Parathyroid adenoma (tissue), 2 donors: ENCODE data around the gene TXNRD3.

Experiments used
- H2AFZ ChIP-seq: fragments of 300-600 bp; sonication (generic); one replicate; pipeline ENCODE4 v1.7.0; 2017; ENCODE audit warnings: antibody characterized with exemption, mild to moderate bottlenecking
- H3K27ac ChIP-seq: fragments of 300-600 bp; sonication (generic); one replicate; pipeline ENCODE4 v1.7.0; 2017
- H3K27me3 ChIP-seq: fragments of 300-600 bp; sonication (generic); one replicate; pipeline ENCODE4 v1.7.0; 2017; ENCODE audit warnings: low read length; ENCODE audit not compliant: control insufficient read depth, insufficient read depth
- H3K36me3 ChIP-seq: fragments of 300-600 bp; sonication (generic); one replicate; pipeline ENCODE4 v1.7.0; 2017; ENCODE audit warnings: low read length; ENCODE audit not compliant: control insufficient read depth, insufficient read depth
- H3K4me1 ChIP-seq: fragments of 300-600 bp; sonication (generic); one replicate; pipeline ENCODE4 v1.7.0; 2017; ENCODE audit warnings: control low read depth
- H3K4me2 ChIP-seq: fragments of 300-600 bp; sonication (generic); one replicate; pipeline ENCODE4 v1.7.0; 2017; ENCODE audit warnings: low read length
- H3K4me3 ChIP-seq: fragments of 300-600 bp; sonication (generic); one replicate; pipeline ENCODE4 v1.7.0; 2017; ENCODE audit warnings: low read depth, low read length
- H3K79me2 ChIP-seq: fragments of 300-600 bp; sonication (generic); one replicate; pipeline ENCODE4 v1.7.0; 2017; ENCODE audit warnings: control low read depth
- H3K9ac ChIP-seq: fragments of 300-600 bp; sonication (generic); one replicate; pipeline ENCODE4 v1.7.0; 2017; ENCODE audit warnings: mild to moderate bottlenecking
- H3K9me3 ChIP-seq: fragments of 300-600 bp; sonication (generic); one replicate; pipeline ENCODE4 v1.7.0; 2017; ENCODE audit warnings: low read length; ENCODE audit not compliant: control insufficient read depth
- TF ChIP-seq, protein P1 (sequence below): fragments of 300-600 bp; sonication (generic); IDR thresholded peaks from one replicate; pipeline ENCODE4 v1.7.0; 2017; ENCODE audit warnings: antibody characterized with exemption, mild to moderate bottlenecking
- donor health status: primary hyperparathyroidism.

TXNRD3 gene

DNA sequence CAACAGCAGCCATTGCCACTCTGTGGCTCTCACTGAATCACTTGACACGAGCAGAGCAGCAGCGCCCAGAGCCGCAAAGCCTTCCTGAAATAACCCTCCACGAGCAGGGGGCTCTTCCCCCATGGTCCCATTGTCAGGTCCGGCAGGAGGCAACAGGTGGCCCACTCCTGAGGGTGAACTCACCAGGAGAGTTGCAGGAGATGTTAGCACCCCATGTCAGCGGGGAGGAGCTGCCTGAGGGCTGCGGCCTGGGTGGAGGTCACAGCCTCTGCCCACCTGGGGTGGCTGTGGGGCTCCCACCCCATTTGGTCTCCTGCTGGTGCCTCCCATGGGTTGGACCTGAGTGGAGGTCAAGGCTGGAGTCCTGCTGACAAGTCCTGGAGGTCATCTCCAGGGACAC lies 83.8 kb downstream of the TXNRD3 start:
- Histone ChIP-seq H3K4me3 (no peak overlapping the region), H3K9ac (no peak overlapping the region), H3K9me3 (no peaks in the 10 kb centered on the region), H3K79me2 (no peaks in the 10 kb centered on the region), H3K27ac (no peak overlapping the region), H3K4me2 (no peak overlapping the region), H3K27me3 (no peaks in the 10 kb centered on the region), H3K36me3 (no peaks in the 10 kb centered on the region), H2AFZ (no peak overlapping the region), H3K4me1 (no peaks in the 10 kb centered on the region)
- TF ChIP-seq, protein P1, sequence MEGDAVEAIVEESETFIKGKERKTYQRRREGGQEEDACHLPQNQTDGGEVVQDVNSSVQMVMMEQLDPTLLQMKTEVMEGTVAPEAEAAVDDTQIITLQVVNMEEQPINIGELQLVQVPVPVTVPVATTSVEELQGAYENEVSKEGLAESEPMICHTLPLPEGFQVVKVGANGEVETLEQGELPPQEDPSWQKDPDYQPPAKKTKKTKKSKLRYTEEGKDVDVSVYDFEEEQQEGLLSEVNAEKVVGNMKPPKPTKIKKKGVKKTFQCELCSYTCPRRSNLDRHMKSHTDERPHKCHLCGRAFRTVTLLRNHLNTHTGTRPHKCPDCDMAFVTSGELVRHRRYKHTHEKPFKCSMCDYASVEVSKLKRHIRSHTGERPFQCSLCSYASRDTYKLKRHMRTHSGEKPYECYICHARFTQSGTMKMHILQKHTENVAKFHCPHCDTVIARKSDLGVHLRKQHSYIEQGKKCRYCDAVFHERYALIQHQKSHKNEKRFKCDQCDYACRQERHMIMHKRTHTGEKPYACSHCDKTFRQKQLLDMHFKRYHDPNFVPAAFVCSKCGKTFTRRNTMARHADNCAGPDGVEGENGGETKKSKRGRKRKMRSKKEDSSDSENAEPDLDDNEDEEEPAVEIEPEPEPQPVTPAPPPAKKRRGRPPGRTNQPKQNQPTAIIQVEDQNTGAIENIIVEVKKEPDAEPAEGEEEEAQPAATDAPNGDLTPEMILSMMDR: no peak

DNA sequence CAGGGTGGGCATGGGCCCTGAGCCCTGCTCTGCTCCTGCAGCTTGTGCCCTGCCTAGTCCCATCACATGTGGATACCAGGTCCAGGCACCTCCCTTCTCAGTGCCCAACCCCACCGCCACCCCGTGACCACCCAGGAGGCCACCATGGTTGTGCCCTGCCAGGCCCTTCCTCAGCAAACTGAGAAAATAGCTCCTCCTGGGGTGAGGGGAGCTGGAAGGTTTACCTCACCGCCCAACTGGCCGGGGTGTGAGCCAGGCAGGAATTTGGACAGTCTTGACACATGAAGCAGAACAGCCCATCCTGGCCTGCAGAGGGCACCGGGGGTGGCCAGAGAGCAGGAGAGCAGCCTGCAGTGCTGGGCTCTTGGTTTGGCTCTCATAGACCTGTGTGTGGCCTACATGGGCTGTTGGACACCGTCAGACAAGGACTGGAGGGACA lies 84.8 kb downstream of the TXNRD3 start:
- H3K27me3 ChIP-seq: no peaks in the 10 kb centered on the region
- H3K79me2 ChIP-seq: no peaks in the 10 kb centered on the region
- H2AFZ ChIP-seq: no peak overlapping the region
- no peaks in the 10 kb centered on the region for H3K9me3 ChIP-seq
- H3K27ac ChIP-seq: no peak overlapping the region
- TF ChIP-seq, protein P1: no peak
- H3K9ac ChIP-seq: no peak overlapping the region
- no peaks in the 10 kb centered on the region for H3K36me3 ChIP-seq
- H3K4me1 ChIP-seq: no peaks in the 10 kb centered on the region
- H3K4me3 ChIP-seq: no peak overlapping the region
- H3K4me2 ChIP-seq: no peak overlapping the region

DNA sequence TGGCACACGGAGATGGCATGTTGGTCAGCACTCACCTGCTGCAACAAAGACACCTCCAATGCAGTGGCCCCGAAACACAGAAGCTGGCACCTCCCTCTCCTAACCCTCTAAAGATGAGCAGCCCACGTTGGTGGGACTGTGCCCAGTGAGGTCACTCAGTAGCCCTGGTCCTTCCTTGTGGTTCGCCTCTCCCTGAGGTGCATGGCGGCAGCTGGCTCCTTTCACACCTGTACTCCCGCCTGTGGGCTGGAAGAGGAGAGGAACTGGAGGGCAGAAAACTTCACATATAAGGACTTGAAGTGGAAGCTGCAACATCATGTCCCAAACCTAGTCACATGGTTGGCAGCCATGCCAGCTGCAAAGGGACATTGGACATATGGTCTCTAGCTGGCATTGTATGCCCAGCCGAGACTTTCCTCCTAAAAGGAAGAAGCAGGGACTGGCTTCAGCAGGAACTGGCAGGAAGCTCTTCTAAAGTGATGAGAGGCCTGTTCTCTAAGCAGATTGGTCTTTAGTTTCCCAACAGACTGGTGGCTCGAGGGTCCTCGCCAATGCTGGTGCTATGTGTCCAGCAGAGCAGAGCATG lies 85.4 kb downstream of the TXNRD3 start:
- H3K9ac ChIP-seq: no peak overlapping the region
- TF ChIP-seq, protein P1: no peak
- no peak overlapping the region for H2AFZ ChIP-seq
- no peak overlapping the region for H3K4me2 ChIP-seq
- H3K79me2 ChIP-seq: no peaks in the 10 kb centered on the region
- no peaks in the 10 kb centered on the region for H3K36me3 ChIP-seq
- no peak overlapping the region for H3K4me3 ChIP-seq
- H3K4me1 ChIP-seq: no peaks in the 10 kb centered on the region
- no peaks in the 10 kb centered on the region for H3K27me3 ChIP-seq
- no peak overlapping the region for H3K27ac ChIP-seq
- no peaks in the 10 kb centered on the region for H3K9me3 ChIP-seq

DNA sequence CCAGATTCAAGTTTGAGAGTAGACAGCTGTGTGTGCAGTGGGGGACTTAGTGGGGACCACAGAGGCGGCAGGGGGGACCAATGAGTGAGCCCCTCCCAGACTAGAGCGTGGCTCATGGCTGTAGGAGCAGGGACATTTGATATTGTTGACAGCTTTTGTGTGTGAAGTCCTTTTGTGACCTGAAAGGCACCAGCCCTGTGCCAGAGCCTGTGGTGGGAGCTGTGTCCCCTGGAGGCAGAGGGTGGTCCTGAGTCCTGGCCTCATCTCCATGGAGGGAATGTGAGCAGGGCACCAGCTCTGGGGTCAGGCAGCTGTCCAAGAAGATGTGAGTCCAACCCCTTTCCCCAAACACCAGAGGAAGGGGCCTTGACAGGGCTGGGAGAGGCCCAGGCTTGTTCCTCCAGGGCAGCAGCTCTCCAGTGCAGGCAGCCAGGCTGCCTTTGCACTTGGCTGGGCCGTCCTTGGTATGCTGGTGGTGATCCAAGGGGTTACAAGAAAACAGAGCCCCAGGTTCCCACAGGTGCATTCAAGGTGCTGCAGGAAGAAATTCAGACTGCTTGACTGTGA lies 86.1 kb downstream of the TXNRD3 start:
- no peak overlapping the region for H3K27ac ChIP-seq
- no peaks in the 10 kb centered on the region for H3K27me3 ChIP-seq
- no peaks in the 10 kb centered on the region for H3K79me2 ChIP-seq
- no peaks in the 10 kb centered on the region for H3K36me3 ChIP-seq
- H3K9ac ChIP-seq: no peak overlapping the region
- H3K4me1 ChIP-seq: no peaks in the 10 kb centered on the region
- no peak overlapping the region for H3K4me3 ChIP-seq
- no peaks in the 10 kb centered on the region for H3K9me3 ChIP-seq
- no peak overlapping the region for H3K4me2 ChIP-seq
- TF ChIP-seq, protein P1: no peak
- no peak overlapping the region for H2AFZ ChIP-seq
